Measurements from ENCODE around the gene ZMYND15.

- TF ChIP-seq CTCF (IDR thresholded peaks at IDR 0.05; ENCODE audit: low read depth, low read length, missing input control), result no peak
- no peak for TF ChIP-seq ATF3 (IDR thresholded peaks at IDR 0.05)
- TF ChIP-seq EGR1 (IDR thresholded peaks at IDR 0.05; ENCODE audit: low read depth in 2 of 2), result no peak
- TF ChIP-seq HNF4A (conservative IDR thresholded peaks at IDR 0.05), result no peak
- TF ChIP-seq RAD21 (IDR thresholded peaks at IDR 0.05), result no peak
- no peak for TF ChIP-seq SP1 (IDR thresholded peaks at IDR 0.05)
- TF ChIP-seq FOXA1 (IDR thresholded peaks at IDR 0.05), result no peak
- TF ChIP-seq MAX (IDR thresholded peaks at IDR 0.05), result no peak
These were observed 46.2 kb upstream of the ZMYND15 start for GRCh38 chr17:4693416-4693815.
